Esophagus muscularis mucosa (tissue), 4 donors: ENCODE measurements around the gene DSTN.

Experiments
- EP300 ChIP-seq: sonication (generic); formaldehyde crosslinking; IDR thresholded peaks from one replicate; pipeline ENCODE4 v1.6.1; 2017; ENCODE audit warnings: antibody characterized with exemption
- POLR2A ChIP-seq: fragments of 450-650 bp; IDR thresholded peaks from one replicate; pipeline ENCODE4 v1.6.1; 2017; ENCODE audit warnings: antibody characterized with exemption, moderate library complexity, mild to moderate bottlenecking, low read depth
- TF ChIP-seq, protein P1 (sequence below), 3 experiments: fragments of 200-600 bp in 2 of 3; fragments of 450-650 bp in 1 of 3; sonication (generic) in 2 of 3; IDR thresholded peaks; one replicate each; pipeline ENCODE4 v1.5.1; 2017 to 2019; ENCODE audit warnings: antibody characterized with exemption in 3 of 3, mild to moderate bottlenecking in 2 of 3, moderate library complexity in 1 of 3

DNA sequence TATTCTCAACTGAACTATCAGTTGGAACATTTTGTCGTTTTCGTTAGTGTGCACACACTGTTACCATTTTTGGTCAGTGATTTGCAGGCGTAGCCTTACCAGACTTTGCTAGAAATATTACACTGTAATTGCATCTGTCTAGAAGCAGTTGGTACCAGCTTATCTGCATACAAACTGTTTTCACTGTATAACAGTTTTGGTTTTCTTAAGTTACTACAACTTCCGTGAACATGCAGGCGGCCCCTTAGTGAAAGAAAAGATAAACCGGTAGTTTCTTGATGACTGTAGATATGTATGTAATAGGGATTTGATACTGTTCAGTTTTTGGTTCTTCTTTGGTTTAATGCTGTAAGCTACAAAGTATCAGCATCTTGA lies 1.3 kb downstream of the DSTN start:
- TF ChIP-seq POLR2A (no peak), EP300 (no peak)
- TF ChIP-seq, protein P1, sequence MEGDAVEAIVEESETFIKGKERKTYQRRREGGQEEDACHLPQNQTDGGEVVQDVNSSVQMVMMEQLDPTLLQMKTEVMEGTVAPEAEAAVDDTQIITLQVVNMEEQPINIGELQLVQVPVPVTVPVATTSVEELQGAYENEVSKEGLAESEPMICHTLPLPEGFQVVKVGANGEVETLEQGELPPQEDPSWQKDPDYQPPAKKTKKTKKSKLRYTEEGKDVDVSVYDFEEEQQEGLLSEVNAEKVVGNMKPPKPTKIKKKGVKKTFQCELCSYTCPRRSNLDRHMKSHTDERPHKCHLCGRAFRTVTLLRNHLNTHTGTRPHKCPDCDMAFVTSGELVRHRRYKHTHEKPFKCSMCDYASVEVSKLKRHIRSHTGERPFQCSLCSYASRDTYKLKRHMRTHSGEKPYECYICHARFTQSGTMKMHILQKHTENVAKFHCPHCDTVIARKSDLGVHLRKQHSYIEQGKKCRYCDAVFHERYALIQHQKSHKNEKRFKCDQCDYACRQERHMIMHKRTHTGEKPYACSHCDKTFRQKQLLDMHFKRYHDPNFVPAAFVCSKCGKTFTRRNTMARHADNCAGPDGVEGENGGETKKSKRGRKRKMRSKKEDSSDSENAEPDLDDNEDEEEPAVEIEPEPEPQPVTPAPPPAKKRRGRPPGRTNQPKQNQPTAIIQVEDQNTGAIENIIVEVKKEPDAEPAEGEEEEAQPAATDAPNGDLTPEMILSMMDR (IDR thresholded peaks at IDR 0.05) = no peak
